NB4 (cell line): ENCODE measurements around the gene SLC18A2.
"Not testable (repeated sequence)": the region's sequence is repeated elsewhere in the genome, so short reads cannot be mapped to it uniquely, and the experiment has no call there.

ENCODE experiments used
- DNase-seq: peaks from one replicate; pipeline ENCODE4 v3.0.0; 2010; ENCODE audit warnings: low read depth
- H3K4me3 ChIP-seq: one replicate; pipeline ENCODE4 v1.5.1; 2011; ENCODE audit warnings: mild to moderate bottlenecking, low read depth, low read length, moderate library complexity
- MAX ChIP-seq: IDR thresholded peaks from 2 replicates; pipeline ENCODE4 v1.6.1; 2011; ENCODE audit warnings: low read depth, low read length
- MYC ChIP-seq: IDR thresholded peaks from 2 replicates; pipeline ENCODE4 v1.6.1; 2011; ENCODE audit warnings: low read depth, low read length
- POLR2A ChIP-seq: IDR thresholded peaks from 2 replicates; pipeline ENCODE4 v1.6.1; 2011; ENCODE audit warnings: mild to moderate bottlenecking; ENCODE audit not compliant: insufficient read length; ENCODE audit errors: extremely low read depth
- TF ChIP-seq, protein P1 (sequence below): IDR thresholded peaks from one replicate; pipeline ENCODE4 v1.5.1; 2012; ENCODE audit warnings: low read depth, low read length

Gene SLC18A2

GRCh38 chr10:117226813-117227451, 14.0 kb upstream of the SLC18A2 start:
- no peak overlapping the region for H3K4me3 ChIP-seq
- DNase-seq, result peak; percentile 55
- TF ChIP-seq, protein P1, sequence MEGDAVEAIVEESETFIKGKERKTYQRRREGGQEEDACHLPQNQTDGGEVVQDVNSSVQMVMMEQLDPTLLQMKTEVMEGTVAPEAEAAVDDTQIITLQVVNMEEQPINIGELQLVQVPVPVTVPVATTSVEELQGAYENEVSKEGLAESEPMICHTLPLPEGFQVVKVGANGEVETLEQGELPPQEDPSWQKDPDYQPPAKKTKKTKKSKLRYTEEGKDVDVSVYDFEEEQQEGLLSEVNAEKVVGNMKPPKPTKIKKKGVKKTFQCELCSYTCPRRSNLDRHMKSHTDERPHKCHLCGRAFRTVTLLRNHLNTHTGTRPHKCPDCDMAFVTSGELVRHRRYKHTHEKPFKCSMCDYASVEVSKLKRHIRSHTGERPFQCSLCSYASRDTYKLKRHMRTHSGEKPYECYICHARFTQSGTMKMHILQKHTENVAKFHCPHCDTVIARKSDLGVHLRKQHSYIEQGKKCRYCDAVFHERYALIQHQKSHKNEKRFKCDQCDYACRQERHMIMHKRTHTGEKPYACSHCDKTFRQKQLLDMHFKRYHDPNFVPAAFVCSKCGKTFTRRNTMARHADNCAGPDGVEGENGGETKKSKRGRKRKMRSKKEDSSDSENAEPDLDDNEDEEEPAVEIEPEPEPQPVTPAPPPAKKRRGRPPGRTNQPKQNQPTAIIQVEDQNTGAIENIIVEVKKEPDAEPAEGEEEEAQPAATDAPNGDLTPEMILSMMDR, result peak; percentile 78
- TF ChIP-seq POLR2A (no peak), MYC (0 out of 2 replicates have a peak, but pooled peaks have one; percentile 31), MAX (peak; percentile 36; the same call in 1 of the 2 replicates)

- DNase-seq, result no peak
- no peak overlapping the region for H3K4me3 ChIP-seq
- TF ChIP-seq MAX (no peak), POLR2A (no peak), MYC (no peak)
- TF ChIP-seq, protein P1, result no peak
Measured at GRCh38 chr10:117228210-117228609, 12.7 kb upstream of the SLC18A2 start.

DNA sequence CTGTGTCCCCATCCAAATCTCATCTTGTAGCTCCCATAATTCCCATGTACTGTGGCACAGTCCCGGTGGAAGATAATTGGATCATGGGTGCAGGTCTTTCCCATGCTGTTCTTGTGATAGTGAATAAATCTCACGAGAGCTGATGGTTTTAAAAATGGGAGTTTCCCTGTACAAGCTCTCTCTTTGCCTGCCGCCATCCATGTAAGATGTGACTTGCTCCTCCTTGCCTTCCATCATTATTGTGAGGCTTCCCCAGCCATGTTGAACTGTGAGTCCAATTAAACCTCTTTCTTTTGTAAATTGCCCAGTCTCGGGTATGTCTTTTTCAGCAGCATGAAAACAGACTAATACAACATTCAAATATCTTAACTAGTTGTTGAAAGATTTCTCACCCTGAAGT, 10.8 kb upstream of the SLC18A2 start:
- H3K4me3 ChIP-seq, DNase-seq: not testable (repeated sequence)

GRCh38 chr10:117237401-117237991, 3.4 kb upstream of the SLC18A2 start:
- H3K4me3 ChIP-seq, result no peak overlapping the region
- TF ChIP-seq MYC, result no peak; the same call in 1 of the 2 replicates
- peak; percentile 44; the same call in 1 of the 2 replicates for TF ChIP-seq MAX
- TF ChIP-seq, protein P1, result no peak
- TF ChIP-seq POLR2A, result no peak
- DNase-seq, result peak; percentile 76

DNA sequence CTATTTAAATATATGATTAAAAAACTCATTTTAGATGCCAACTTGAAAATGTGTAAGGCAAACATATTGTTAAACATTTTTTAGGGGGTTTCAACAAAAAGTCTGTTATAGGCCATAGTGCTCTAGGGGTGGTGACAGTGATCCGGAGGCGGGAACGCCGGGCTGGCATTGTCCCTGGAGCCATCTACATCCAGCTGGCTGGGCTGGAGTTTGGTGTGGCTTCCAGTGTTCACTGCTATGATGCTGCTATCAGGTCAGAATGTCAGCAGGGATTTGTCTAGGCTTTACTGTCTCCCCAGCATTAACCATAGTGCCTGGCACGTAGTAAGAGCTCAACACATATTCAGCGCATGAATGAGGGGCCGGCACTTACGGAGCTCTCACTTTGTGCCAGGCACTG, 1.9 kb upstream of the SLC18A2 start:
- DNase-seq, result no peak
- TF ChIP-seq MAX, result no peak
- no peak for TF ChIP-seq POLR2A
- TF ChIP-seq, protein P1, result no peak
- no peak for TF ChIP-seq MYC

GRCh38 chr10:117239721-117240620, 943 bp upstream of the SLC18A2 start:
- DNase-seq, result no peak
- TF ChIP-seq MAX (no peak), POLR2A (no peak), MYC (no peak)
- TF ChIP-seq, protein P1, result no peak
- H3K4me3 ChIP-seq, result no peak overlapping the region

More for the DNA sequence above, 1.9 kb upstream of the SLC18A2 start:
- H3K4me3 ChIP-seq, result no peak overlapping the region
